PC-9 (cell line): ENCODE results near the gene NOLC1. TPM values are rescaled to one million over a fixed set of nuclear protein-coding genes. Genes with fewer than 3 reads are reported as not detected.

ENCODE experiments used
- BruUV-seq: library from RNA; stranded (reverse); fragments of 400-500 nt; replicated peaks from 2 replicates; lab custom pipeline; 2021; lab: Mats Ljungman, UMichigan
- CTCF ChIA-PET: fragments of 300-600 bp; sonication (Branson Sonifier 250); formaldehyde crosslinking; loops from one replicate; lab custom pipeline; 2022; ENCODE audit warnings: antibody characterized with exemption; lab: Charles Lee
- POLR2A ChIA-PET: fragments of 300-600 bp; sonication (Branson Sonifier 250); formaldehyde crosslinking; loops from one replicate; lab custom pipeline; 2022; ENCODE audit warnings: antibody characterized with exemption; ENCODE audit not compliant: unreplicated experiment; lab: Charles Lee
- DNase-seq, 2 experiments: peaks; one replicate each; pipeline versions ENCODE4 v3.0.0 to v3.0.0-alpha.2; 2015 to 2022; ENCODE audit warnings: mixed read lengths in 1 of 2
- H2AFZ ChIP-seq: fragments of 200-600 bp; sonication (generic); 2 replicates; pipeline ENCODE4 v1.8.1; 2017; ENCODE audit warnings: antibody characterized with exemption
- H3F3A ChIP-seq: fragments of 200-600 bp; sonication (generic); 2 replicates; pipeline ENCODE4 v1.8.1; 2017; ENCODE audit warnings: antibody characterized with exemption, mild to moderate bottlenecking, low read depth; ENCODE audit not compliant: insufficient read depth
- H3K27ac ChIP-seq: fragments of 200-600 bp; sonication (generic); 2 replicates; pipeline ENCODE4 v1.6.1; 2016; ENCODE audit warnings: mixed run types
- H3K27me3 ChIP-seq: fragments of 200-600 bp; sonication (generic); 2 replicates; pipeline ENCODE4 v1.6.1; 2016; ENCODE audit warnings: low read depth, mixed run types; ENCODE audit not compliant: insufficient read depth
- H3K36me3 ChIP-seq: fragments of 200-600 bp; sonication (generic); 2 replicates; pipeline ENCODE4 v1.6.1; 2016; ENCODE audit warnings: low read depth, mixed run types
- H3K4me1 ChIP-seq: fragments of 200-600 bp; sonication (generic); replicated peaks from 2 replicates; pipeline ENCODE4 v1.6.1; 2016; ENCODE audit warnings: mixed run types; ENCODE audit not compliant: insufficient read depth
- H3K4me2 ChIP-seq: fragments of 200-600 bp; sonication (generic); 2 replicates; pipeline ENCODE4 v1.6.1; 2017; ENCODE audit warnings: mixed run types
- H3K4me3 ChIP-seq: fragments of 200-600 bp; sonication (generic); 2 replicates; pipeline ENCODE4 v1.6.1; 2016; ENCODE audit warnings: mixed run types
- H3K79me2 ChIP-seq: fragments of 200-600 bp; sonication (generic); 2 replicates; pipeline ENCODE4 v1.6.1; 2017; ENCODE audit warnings: low read depth, mixed run types
- H3K9me2 ChIP-seq: fragments of 200-600 bp; sonication (generic); 2 replicates; pipeline ENCODE4 v1.8.1; 2017; ENCODE audit warnings: mild to moderate bottlenecking; ENCODE audit not compliant: insufficient read depth
- H3K9me3 ChIP-seq: fragments of 200-600 bp; sonication (generic); 2 replicates; pipeline ENCODE4 v1.8.1; 2016; ENCODE audit warnings: low read depth; ENCODE audit not compliant: insufficient read depth
- H4K20me1 ChIP-seq: fragments of 200-600 bp; sonication (generic); 2 replicates; pipeline ENCODE4 v1.8.1; 2017; ENCODE audit not compliant: insufficient read depth
- CTCF ChIP-seq: fragments of 200-600 bp; sonication (generic); conservative IDR thresholded peaks from 2 replicates; pipeline ENCODE4 v1.6.1; 2017; ENCODE audit warnings: mixed run types, antibody characterized with exemption, mild to moderate bottlenecking, moderate library complexity
- EZH2 ChIP-seq: fragments of 200-600 bp; sonication (generic); IDR thresholded peaks from 2 replicates; pipeline ENCODE4 v1.8.0; 2017; ENCODE audit warnings: antibody characterized with exemption, low read depth
- intact Hi-C: fragments of 100-400 bp; cut with micrococcal nuclease; formaldehyde crosslinking; loops from one replicate; pipeline ENCODE4 v1.10.0; 2022; ENCODE audit not compliant: unreplicated experiment
- total RNA-seq: library from RNA; stranded (reverse); gene quantifications from 2 replicates; pipeline ENCODE4 v1.2.3, GENCODE V29; 2021

Gene NOLC1
- total RNA-seq, 1 experiment from 2014 or later: 59.5 TPM

- no peaks in the 10 kb centered on the region for H3K79me2 ChIP-seq
- no peaks in the 10 kb centered on the region for H3K36me3 ChIP-seq
- H4K20me1 ChIP-seq: no peaks in the 10 kb centered on the region
- H3F3A ChIP-seq: peaks cover 18% of the 10 kb centered on the region; the same call in 1 of the 2 replicates
- ChIA-PET POLR2A (no interaction called here), CTCF (no interaction called here)
- no peak overlapping the region for H3K4me2 ChIP-seq
- TF ChIP-seq CTCF: no peak
- no peak for TF ChIP-seq EZH2
- no peaks in the 10 kb centered on the region for H3K9me2 ChIP-seq
- H3K9me3 ChIP-seq: no peaks in the 10 kb centered on the region
- BruUV-seq: no TSS peak
- intact Hi-C loops: no loop called here
- no peak overlapping the region for H3K27ac ChIP-seq
- no peaks in the 10 kb centered on the region for H3K27me3 ChIP-seq
- H3K4me1 ChIP-seq: peaks cover 9% of the 10 kb centered on the region
- no peak for DNase-seq
- H2AFZ ChIP-seq: no peak overlapping the region
- H3K4me3 ChIP-seq: no peak overlapping the region
Observed at GRCh38 chr10:102200751-102201640, 48.8 kb downstream of the NOLC1 start.

DNA sequence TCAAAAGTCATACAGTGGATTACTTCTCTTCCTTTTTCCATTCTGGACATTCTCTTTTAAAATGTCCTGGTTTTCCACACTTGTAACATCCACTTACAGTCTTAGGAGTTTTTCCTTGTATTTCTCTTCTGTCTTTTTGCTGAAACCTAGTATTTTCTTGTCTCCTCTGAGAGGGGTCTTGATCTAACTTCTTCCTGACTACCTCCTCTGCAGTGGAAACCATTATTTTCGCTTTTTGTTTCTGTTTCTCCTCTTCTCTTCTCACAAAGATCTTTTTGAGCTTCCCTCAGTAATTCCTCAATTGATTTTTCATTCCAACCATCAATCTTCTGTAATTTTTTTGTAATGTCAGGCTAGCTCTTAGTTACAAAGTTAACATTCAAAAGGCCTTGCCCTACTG lies 50.2 kb downstream of the NOLC1 start:
- intact Hi-C loops: no loop called here
- Histone ChIP-seq H3K27ac (no peak overlapping the region), H4K20me1 (no peaks in the 10 kb centered on the region), H3K79me2 (no peaks in the 10 kb centered on the region), H3K9me2 (no peaks in the 10 kb centered on the region), H3K4me2 (no peak overlapping the region), H3K9me3 (no peaks in the 10 kb centered on the region), H3F3A (peaks cover 18% of the 10 kb centered on the region; the same call in 1 of the 2 replicates), H3K36me3 (no peaks in the 10 kb centered on the region), H2AFZ (no peak overlapping the region), H3K4me3 (no peak overlapping the region), H3K27me3 (no peaks in the 10 kb centered on the region), H3K4me1 (peaks cover 9% of the 10 kb centered on the region)
- TF ChIP-seq CTCF: no peak
- no peak for TF ChIP-seq EZH2
- DNase-seq: no peak
- POLR2A ChIA-PET: interaction anchor here (0.6 kb wide), 1 partner anchor 17 kb away, joined by 50 read pairs; no protein-coding TSS in a partner anchor
- no TSS peak for BruUV-seq
- CTCF ChIA-PET: interaction anchor here (0.6 kb wide), 1 partner anchor 28 kb away, joined by 3 read pairs; no protein-coding TSS in a partner anchor

- Histone ChIP-seq H3K27ac (no peak overlapping the region), H3K36me3 (no peaks in the 10 kb centered on the region), H3F3A (no peaks in the 10 kb centered on the region), H3K79me2 (no peaks in the 10 kb centered on the region), H2AFZ (no peak overlapping the region), H3K4me1 (no peaks in the 10 kb centered on the region), H4K20me1 (no peaks in the 10 kb centered on the region), H3K4me3 (no peak overlapping the region), H3K27me3 (no peaks in the 10 kb centered on the region), H3K9me3 (no peaks in the 10 kb centered on the region), H3K9me2 (no peaks in the 10 kb centered on the region), H3K4me2 (no peak overlapping the region)
- TF ChIP-seq EZH2 (no peak), CTCF (no peak)
- intact Hi-C loops: no loop called here
- BruUV-seq: no TSS peak
- ChIA-PET POLR2A (no interaction called here), CTCF (no interaction called here)
- no peak for DNase-seq
Observed at GRCh38 chr10:102208311-102209035, 56.3 kb downstream of the NOLC1 start.
